ENCODE results near the gene CAMTA2.
A peak's percentile ranks its signal among the peaks of the same experiment; 100 is the strongest.
"Not testable (repeated sequence)": the region's sequence is repeated elsewhere in the genome, so short reads cannot be mapped to it uniquely, and the experiment has no call there.

CAMTA2 gene

DNA sequence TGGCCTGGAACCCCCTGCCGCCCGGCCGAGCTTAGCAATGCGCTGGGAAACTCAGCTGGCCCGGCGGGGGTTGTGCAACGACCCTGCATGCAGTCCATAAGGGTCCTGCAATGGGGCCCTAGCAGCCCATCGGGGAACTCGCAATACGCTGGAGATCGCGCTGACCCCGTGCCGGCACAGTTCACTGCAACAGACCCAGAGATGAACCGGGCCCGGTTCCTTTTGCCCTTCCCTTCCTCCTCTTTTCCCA lies 48.0 kb downstream of the CAMTA2 start:
- intact Hi-C loops (cut with DNase I) = loop anchor here (5.0 kb wide), 1 partner anchor 138 kb away; the partner anchor contains the start of gene ZFP3
- peak in 5 of 42 donors; percentile 23 to 49 (median 40) for DNase-seq

DNA sequence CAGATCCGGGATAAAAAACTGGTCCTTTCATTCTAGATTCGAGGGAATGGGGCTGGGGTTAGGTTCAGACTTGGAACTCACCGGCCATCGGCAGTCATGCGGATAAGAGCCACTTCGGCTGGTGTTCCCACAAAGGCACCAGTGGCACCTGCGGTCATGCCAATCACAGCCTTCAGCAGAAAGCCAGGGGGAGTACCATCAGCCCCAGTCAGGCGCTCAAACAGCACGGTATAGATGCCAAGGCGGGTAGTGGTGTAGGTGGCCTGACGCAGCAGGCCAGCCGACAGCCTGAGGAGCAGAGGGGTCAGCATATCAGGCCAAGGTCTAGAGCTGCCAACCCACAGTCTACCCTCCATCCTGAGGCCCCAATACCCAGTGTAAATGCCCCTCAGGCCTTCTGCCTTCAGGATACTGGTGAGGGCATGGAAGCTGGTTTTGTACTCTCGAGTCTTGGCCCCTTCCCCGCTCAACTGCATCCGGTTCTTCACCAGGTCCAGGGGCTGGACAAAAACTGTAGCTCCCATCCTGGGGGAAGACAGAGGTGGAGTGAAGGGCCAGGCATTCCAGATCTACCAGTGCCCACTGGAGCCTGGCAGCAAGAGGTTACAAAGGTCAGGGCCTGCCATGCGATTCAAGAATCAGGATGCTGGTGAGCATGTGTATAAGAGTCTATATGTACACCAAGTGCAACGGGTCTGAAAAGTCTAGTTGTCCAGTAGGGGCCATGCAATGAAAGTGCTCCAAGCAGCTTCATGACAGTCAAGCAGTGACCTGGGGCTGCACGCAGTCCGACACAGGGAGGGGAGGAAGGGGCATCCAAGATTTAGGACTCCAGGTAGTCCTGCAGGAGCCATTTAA lies 48.6 kb downstream of the CAMTA2 start:
- DNase-seq = no peak
- intact Hi-C loops (cut with DNase I) = loop anchor here (5.0 kb wide), 1 partner anchor 138 kb away; the partner anchor contains the start of gene ZFP3

DNA sequence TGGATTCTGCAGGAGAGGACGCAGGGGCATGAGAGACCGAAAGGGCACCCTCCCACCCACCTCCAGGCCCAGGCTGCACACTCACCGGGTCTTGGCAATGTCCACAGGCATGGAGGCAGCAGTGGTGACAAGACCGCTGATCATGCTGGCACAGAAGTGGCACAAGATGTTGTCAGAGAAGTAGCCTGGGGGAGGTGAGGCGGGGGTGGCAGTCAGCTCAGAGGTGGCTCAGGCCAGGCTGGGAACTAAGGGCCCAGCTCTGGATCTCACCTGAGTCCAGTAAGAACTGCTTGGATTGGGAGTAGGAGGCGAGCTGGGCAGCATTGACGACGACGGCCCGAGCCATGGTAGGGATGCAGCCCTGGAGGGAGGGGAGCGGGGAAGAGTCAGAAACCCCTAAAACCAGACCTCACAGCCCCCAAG lies 49.4 kb downstream of the CAMTA2 start:
- no peak for DNase-seq
- intact Hi-C loops (cut with DNase I) = loop anchor here (5.0 kb wide), 1 partner anchor 139 kb away; the partner anchor contains the start of gene ZFP3

DNA sequence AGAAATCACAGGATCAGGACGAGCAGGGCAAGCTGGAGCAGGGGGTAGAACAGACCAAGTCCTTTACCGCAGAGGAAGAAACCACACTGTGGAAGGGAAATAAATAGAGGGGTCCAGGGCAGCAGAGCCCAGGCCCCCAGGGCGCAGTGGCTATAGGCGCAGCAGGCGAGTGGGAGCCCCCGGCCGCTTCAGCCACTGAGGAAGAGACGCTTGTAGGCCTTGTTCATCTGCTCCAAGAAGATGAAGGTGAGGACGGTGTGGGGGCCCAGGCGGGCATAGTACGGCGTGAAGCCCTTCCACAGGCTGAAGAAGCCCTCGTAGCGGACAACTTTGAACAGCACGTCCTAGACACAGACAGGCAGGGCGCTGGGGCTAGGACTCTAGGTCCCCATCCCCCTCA lies 49.9 kb downstream of the CAMTA2 start:
- no peak for DNase-seq
- intact Hi-C loops (cut with DNase I) = loop anchor here (5.0 kb wide), 1 partner anchor 140 kb away; the partner anchor contains the start of gene ZFP3

DNA sequence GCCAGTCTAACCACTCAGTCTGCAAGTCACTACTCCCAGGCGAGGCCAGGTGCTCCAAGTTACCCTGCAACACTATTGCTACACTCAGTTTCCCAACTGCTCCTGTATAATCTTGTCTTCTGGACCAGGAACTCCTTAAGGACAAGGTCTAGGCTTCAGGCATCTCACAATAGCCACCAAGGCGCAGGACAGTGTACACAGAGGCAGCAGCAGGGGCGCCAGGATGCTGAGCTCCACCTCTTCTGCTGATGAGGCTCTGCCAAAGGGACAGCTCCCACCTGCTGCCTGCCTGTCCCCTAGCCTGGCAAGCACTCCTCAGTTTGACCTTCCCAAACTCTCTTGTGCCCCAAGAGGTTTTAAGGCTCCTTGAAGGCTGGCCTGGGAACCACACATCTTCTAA lies 51.0 kb downstream of the CAMTA2 start:
- DNase-seq = no peak
- intact Hi-C loops (cut with DNase I) = loop anchor here (5.0 kb wide), 1 partner anchor 141 kb away; the partner anchor contains the start of gene ZFP3

DNA sequence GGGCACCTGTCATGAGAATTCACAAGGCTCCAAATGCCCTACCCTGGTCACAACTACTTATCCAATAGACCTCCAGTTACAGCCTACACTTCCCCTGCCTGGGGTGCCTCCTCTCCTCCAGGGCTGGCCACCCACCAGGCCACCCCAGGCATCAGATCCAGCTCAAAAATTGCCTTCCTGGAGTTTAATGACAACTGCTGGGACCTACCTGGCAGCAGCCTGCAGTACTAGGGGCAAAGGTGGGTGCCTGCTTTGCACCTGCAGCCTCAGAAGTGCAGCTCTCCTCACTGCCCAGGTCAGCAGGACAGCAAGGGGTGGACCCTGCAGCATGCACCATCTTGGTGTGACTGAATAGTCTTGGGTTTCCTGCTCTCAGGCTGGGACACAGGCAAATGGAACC lies 51.8 kb downstream of the CAMTA2 start:
- intact Hi-C loops (cut with DNase I) = loop anchor here (5.0 kb wide), 1 partner anchor 142 kb away; the partner anchor contains the start of gene ZFP3
- DNase-seq = no peak

DNA sequence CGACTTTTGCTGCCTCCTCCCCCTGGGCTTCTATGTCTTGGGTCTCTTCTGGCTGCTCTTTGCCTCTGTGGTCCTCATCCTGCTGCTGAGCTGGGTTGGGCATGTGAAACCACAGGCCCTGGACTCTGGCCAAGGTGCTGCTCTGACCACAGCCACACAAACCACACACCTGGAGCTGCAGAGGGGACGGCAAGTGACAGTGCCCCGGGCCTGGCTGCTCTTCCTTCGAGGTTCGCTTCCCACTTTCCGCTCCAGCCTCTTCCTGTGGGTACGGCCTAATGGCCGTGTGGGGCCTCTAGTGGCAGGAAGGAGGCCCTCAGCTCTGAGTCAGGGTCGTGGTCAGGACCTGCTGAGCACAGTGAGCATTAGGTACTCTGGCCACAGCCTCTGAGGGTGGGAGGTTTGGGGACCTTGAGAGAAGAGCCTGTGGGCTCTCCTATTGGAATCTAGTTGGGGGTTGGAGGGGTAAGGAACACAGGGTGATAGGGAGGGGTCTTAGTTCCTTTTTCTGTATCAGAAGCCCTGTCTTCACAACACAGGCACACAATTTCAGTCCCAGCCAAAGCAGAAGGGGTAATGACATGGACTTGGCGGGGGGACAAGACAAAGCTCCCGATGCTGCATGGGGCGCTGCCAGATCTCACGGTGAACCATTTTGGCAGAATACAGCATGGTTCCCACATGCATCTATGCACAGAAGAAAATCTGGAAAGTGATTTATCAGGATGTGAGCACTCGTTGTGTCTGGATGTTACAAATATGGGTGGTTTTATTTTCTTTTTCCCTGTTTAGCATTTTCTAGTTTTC lies 53.1 kb downstream of the CAMTA2 start:
- peak in 5 of 42 donors; percentile 15 to 46 (median 21) for DNase-seq
- intact Hi-C loops (cut with DNase I) = no loop called here

DNA sequence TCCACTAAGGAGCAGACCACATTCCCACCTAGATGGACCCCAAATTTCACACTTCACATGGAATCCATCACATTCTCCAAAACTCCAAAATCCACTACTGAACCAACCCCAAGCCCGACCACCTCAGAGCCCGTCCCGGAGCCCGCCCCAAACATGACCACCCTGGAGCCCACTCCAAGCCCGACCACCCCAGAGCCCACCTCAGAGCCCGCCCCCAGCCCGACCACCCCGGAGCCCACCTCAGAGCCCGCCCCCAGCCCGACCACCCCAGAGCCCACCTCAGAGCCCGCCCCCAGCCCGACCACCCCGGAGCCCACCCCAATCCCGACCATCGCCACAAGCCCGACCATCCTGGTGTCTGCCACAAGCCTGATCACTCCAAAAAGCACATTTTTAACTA lies 53.8 kb downstream of the CAMTA2 start:
- DNase-seq = no peak
- intact Hi-C loops (cut with DNase I) = no loop called here

DNA sequence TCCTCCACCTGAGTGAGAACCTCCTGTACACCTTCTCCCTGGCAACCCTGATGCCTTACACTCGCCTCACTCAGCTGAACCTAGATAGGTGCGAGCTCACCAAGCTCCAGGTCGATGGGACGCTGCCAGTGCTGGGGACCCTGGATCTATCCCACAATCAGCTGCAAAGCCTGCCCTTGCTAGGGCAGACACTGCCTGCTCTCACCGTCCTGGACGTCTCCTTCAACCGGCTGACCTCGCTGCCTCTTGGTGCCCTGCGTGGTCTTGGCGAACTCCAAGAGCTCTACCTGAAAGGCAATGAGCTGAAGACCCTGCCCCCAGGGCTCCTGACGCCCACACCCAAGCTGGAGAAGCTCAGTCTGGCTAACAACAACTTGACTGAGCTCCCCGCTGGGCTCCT lies 54.7 kb downstream of the CAMTA2 start:
- intact Hi-C loops (cut with DNase I) = no loop called here

DNA sequence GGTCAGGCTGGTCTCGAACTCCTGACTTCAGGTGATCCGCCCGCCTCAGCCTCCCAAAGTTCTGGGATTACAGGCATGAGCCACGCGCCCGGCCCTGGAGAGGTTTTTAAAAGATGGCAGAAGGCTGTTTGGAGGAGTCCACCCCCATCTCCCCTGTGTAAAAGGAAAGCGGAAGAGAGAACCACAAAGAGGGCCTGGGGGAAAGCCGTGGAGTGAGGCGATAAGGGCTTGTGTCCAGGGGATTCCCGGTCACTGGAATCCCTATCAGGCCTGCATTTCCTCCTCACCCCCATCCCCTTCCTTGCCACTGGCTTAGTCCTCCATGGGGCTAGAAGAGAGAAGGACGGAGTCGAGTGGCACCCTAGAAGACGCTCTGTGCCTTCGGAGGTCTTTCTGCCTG lies 55.5 kb downstream of the CAMTA2 start, which contains the start of gene GP1BA:
Gene GP1BA (plus strand): TSS at position 315 of the 400 bp plus-strand sequence. CDS start 328 bp downstream, outside the sequence.
- intact Hi-C loops (cut with DNase I) = no loop called here
- no peak for DNase-seq

More for the DNA sequence above, 54.7 kb downstream of the CAMTA2 start:
- no peak for DNase-seq

DNA sequence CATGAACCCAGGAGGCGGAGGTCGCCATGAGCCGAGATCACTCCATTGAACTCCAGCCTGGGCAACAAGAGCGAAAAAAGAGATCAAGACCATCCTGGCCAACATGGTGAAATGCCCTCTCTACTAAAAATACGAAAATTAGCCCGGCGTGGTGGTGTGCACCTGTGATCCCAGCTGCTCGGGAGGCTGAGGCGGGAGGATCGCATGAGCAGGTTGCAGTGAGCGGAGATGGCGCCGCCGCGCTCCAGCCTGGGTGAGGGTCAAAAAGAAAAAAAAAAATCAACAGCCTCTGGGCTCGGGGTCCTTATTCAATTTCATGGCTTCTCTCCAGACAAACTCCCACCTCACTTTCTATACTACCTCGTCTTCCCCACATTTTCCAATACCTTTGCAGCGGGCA lies 58.6 kb downstream of the CAMTA2 start:
- DNase-seq = no peak
- intact Hi-C loops (cut with DNase I) = no loop called here

DNA sequence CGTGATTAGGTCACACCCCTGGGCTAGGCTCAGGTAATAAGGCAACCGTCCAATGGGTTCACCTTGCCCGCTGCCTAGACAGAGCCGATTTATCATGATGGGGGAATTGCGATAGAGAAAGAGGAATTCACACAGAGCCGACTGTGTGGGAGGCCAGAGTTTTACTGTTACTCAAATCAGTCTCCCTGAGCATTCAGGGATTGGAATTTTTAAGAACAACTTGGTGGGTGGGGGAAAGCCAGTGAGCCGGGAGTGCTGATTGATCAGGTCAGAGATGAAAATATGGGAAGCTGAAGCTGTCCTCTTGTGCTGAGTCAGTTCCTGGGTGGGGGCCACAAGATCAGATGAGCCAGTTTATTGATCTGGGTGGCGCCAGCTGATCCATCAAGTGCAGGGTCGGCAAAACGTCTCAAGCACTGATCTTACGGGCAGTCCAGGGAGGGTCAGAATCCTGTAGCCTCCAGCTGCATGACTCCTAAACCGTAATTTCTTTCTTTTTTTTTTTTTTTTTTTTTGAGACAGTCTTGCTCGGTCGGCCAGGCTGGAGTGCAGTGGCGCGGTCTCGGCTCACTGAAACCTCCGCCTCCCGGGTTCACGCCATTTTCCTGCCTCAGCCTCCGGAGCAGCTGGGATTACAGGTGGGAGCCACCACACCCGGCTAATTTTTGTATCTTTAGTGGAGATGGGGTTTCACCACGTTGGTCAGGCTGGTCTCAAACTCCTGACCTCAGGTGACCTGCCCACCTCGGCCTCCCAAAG lies 60.7 kb downstream of the CAMTA2 start:
- intact Hi-C loops (cut with DNase I) = not testable (repeated sequence)
- peak in 1 of 42 donors; percentile 35 for DNase-seq

DNA sequence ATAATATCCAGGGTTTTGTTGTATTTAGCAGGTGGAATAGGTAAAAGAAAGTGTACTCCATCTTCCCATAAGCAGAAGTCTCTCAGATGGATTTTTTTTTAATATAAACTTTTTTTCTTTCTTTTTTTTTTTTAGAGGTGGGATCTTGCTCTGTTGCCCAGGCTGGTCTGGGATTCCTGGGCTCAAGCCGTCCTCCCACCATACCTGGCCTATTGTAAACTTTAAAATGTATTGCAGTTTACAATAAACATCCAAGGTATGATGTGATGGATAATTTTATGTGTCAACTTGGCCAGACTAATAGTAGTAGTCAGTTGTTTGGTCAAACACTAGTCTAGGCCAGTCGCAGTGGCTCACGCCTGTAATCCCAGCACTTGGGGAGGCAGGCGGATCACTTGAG lies 66.2 kb downstream of the CAMTA2 start:
- no peak for DNase-seq
- intact Hi-C loops (cut with DNase I) = no loop called here

DNA sequence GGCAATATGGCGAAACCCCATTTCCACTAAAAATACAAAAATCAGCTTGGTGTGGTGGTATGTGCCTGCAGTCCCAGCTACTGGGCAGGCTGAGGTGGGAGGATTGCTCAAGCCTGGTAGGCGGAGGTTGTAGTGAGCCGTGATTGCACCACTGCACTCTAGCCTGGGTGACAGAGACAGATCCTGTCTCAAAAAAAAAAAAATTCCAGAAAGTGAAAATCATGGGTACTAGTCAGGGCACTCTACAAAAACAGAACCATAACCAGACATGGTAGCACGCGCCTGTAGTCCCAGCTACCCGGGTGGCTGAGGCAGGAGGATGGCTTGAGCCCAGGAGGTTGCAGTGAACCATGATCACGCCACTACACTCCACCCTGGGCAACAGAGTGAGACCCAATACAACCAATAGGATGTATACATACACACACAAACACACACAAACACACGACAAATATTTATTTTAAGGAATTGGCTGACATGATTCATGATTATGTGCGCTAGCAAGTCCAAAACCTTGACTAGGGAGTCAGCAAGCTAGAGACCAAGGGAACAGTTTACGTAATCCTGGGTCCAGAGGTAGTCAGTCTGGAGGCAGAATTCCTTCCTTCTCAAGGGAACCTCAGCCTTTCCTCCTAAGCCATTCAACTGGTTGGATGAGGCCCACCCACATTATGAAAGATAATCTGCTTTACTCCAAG lies 67.0 kb downstream of the CAMTA2 start:
- no peak for DNase-seq
- intact Hi-C loops (cut with DNase I) = no loop called here

DNA sequence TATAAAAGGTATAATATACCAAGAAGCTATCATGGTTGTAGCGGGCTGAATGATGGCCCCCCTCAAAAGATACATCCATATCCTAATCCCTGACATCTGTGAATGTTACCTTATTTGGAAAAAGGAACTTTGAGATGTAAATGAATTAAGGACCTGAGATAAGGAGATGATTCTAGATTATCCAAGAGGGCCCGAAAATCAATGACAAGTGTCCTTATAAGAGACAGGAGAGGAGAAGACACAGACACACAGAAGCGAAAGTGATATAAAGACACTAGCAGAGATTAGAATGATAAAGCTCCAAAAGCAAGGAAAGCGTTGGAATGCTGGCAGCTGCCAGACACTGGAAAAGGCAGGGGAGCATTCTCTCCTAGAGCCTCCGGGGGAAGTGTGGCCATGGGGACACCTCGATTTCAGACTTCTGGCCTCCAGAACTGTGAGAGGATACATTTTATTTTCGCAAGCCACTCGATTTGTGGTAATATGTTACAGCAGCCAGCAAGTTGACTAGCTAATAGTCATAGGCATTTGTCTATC lies 67.9 kb downstream of the CAMTA2 start:
- intact Hi-C loops (cut with DNase I) = no loop called here
- DNase-seq = no peak
